GM23338 (cell line): ENCODE data around the gene TNS1. TPM values are rescaled to one million over a fixed set of nuclear protein-coding genes. Genes with fewer than 3 reads are reported as not detected.
A peak's percentile ranks its signal among the peaks of the same experiment; 100 is the strongest.

ENCODE experiments used
- ATAC-seq: fragments of 200-7000 bp; cut with Tn5 transposase; 3 replicates; pipeline ENCODE4 v1.9.1; 2020
- DNase-seq: peaks from one replicate; pipeline ENCODE4 v3.0.0-alpha.2; 2015; ENCODE audit warnings: low spot score
- H2AFZ ChIP-seq: fragments of 200-600 bp; sonication (generic); 2 replicates; pipeline ENCODE4 v1.8.0; 2016; ENCODE audit warnings: antibody characterized with exemption, mild to moderate bottlenecking, moderate library complexity
- H3F3A ChIP-seq: fragments of 200-600 bp; sonication (generic); replicated peaks from 2 replicates; pipeline ENCODE4 v1.8.0; 2017; ENCODE audit warnings: antibody characterized with exemption, mixed run types, low read depth
- H3K27ac ChIP-seq: fragments of 200-600 bp; sonication (generic); 2 replicates; pipeline ENCODE4 v1.6.1; 2016; ENCODE audit warnings: low read depth
- H3K27me3 ChIP-seq: fragments of 200-600 bp; sonication (generic); 2 replicates; pipeline ENCODE4 v1.8.0; 2016; ENCODE audit warnings: mild to moderate bottlenecking, mixed run types, moderate library complexity; ENCODE audit not compliant: insufficient read depth
- H3K36me3 ChIP-seq: fragments of 200-600 bp; sonication (generic); 2 replicates; pipeline ENCODE4 v1.8.0; 2016; ENCODE audit warnings: mild to moderate bottlenecking; ENCODE audit not compliant: insufficient read depth
- H3K4me1 ChIP-seq: fragments of 200-600 bp; sonication (generic); 2 replicates; pipeline ENCODE4 v1.8.0; 2016; ENCODE audit warnings: mild to moderate bottlenecking, moderate library complexity; ENCODE audit not compliant: insufficient read depth
- H3K4me2 ChIP-seq: fragments of 200-600 bp; sonication (generic); 2 replicates; pipeline ENCODE4 v1.7.1; 2017; ENCODE audit warnings: mixed run types
- H3K4me3 ChIP-seq: fragments of 200-600 bp; sonication (generic); 2 replicates; pipeline ENCODE4 v1.6.1; 2016; ENCODE audit warnings: mixed run types
- H3K79me2 ChIP-seq: fragments of 200-600 bp; sonication (generic); replicated peaks from 2 replicates; pipeline ENCODE4 v1.8.0; 2017; ENCODE audit warnings: mild to moderate bottlenecking; ENCODE audit not compliant: insufficient read depth
- H3K9me2 ChIP-seq: fragments of 200-600 bp; sonication (generic); 2 replicates; pipeline ENCODE4 v1.8.0; 2017; ENCODE audit not compliant: insufficient read depth
- H4K20me1 ChIP-seq: fragments of 200-600 bp; sonication (generic); replicated peaks from 2 replicates; pipeline ENCODE4 v1.8.0; 2017; ENCODE audit warnings: mild to moderate bottlenecking; ENCODE audit not compliant: insufficient read depth
- H3K27ac Mint-ChIP-seq: 2 replicates; pipeline ENCODE4 v1.8.0; 2020; ENCODE audit warnings: inconsistent platforms, mild to moderate bottlenecking, moderate library complexity, mixed read lengths
- H3K27me3 Mint-ChIP-seq: 3 replicates; pipeline ENCODE4 v1.8.0; 2022; ENCODE audit warnings: low read depth, mild to moderate bottlenecking, moderate library complexity, mixed read lengths, inconsistent platforms; ENCODE audit not compliant: insufficient read depth, poor library complexity
- H3K36me3 Mint-ChIP-seq: 3 replicates; pipeline ENCODE4 v1.8.0; 2021; ENCODE audit warnings: low read depth, mild to moderate bottlenecking, inconsistent platforms, moderate library complexity, mixed read lengths
- H3K4me1 Mint-ChIP-seq: 3 replicates; pipeline ENCODE4 v1.8.0; 2020; ENCODE audit warnings: mild to moderate bottlenecking, inconsistent platforms, mixed read lengths
- H3K4me3 Mint-ChIP-seq: 3 replicates; pipeline ENCODE4 v1.8.0; 2021; ENCODE audit warnings: moderate library complexity, mild to moderate bottlenecking, inconsistent platforms, mixed read lengths
- H3K9me3 Mint-ChIP-seq: 3 replicates; pipeline ENCODE4 v1.8.0; 2020; ENCODE audit warnings: moderate library complexity, mild to moderate bottlenecking, inconsistent platforms, mixed read lengths
- CREB1 ChIP-seq: fragments of 250-450 bp; sonication (Bioruptor Pico); IDR thresholded peaks from 2 replicates; pipeline ENCODE4 v1.5.0; 2020; ENCODE audit warnings: low read depth, mild to moderate bottlenecking, moderate library complexity
- CTCF ChIP-seq, 2 experiments: fragments of 200-600 bp in 1 of 2; sonication (generic) in 1 of 2; conservative IDR thresholded peaks; 2 replicates each; pipeline versions ENCODE4 v1.5.1 to v1.6.1; 2016 to 2017; ENCODE audit warnings: antibody characterized with exemption in 2 of 2, low read depth in 2 of 2, mild to moderate bottlenecking in 2 of 2, moderate library complexity in 1 of 2
- ETS1 ChIP-seq: IDR thresholded peaks from 2 replicates; pipeline ENCODE4 v1.6.1; 2016; ENCODE audit warnings: antibody characterized with exemption
- EZH2 ChIP-seq: fragments of 200-600 bp; sonication (generic); IDR thresholded peaks from one replicate; pipeline ENCODE4 v1.8.0; 2017; ENCODE audit warnings: antibody characterized with exemption, mild to moderate bottlenecking, low read depth; ENCODE audit not compliant: unreplicated experiment
- EZH2phosphoT487 ChIP-seq: fragments of 200-600 bp; sonication (generic); IDR thresholded peaks from one replicate; pipeline ENCODE4 v1.8.1; 2018; ENCODE audit warnings: antibody characterized with exemption; ENCODE audit not compliant: unreplicated experiment
- JUNB ChIP-seq: IDR thresholded peaks from one replicate; pipeline ENCODE4 v1.6.1; 2016; ENCODE audit warnings: antibody characterized with exemption; ENCODE audit not compliant: unreplicated experiment
- NANOG ChIP-seq: IDR thresholded peaks from 2 replicates; pipeline ENCODE4 v1.6.1; 2016; ENCODE audit warnings: antibody characterized with exemption, borderline replicate concordance
- POLR2AphosphoS5 ChIP-seq: IDR thresholded peaks from 2 replicates; pipeline ENCODE4 v1.6.1; 2016; ENCODE audit warnings: antibody characterized with exemption, low read depth
- REST ChIP-seq: IDR thresholded peaks from one replicate; pipeline ENCODE4 v1.6.1; 2018; ENCODE audit warnings: antibody characterized with exemption; ENCODE audit not compliant: unreplicated experiment
- STAT1 ChIP-seq: IDR thresholded peaks from one replicate; pipeline ENCODE4 v1.6.1; 2016; ENCODE audit warnings: antibody characterized with exemption; ENCODE audit not compliant: unreplicated experiment
- ZNF114 ChIP-seq: fragments of 250-450 bp; sonication (Bioruptor Pico); IDR thresholded peaks from 2 replicates; pipeline ENCODE4 v1.5.0; 2020; ENCODE audit warnings: mild to moderate bottlenecking, moderate library complexity
- ZNF331 ChIP-seq: fragments of 250-450 bp; sonication (Bioruptor Pico); IDR thresholded peaks from 2 replicates; pipeline ENCODE4 v1.5.0; 2020; ENCODE audit warnings: low read depth, mild to moderate bottlenecking, moderate library complexity
- ZNF462 ChIP-seq: fragments of 250-450 bp; sonication (Bioruptor Pico); IDR thresholded peaks from 2 replicates; pipeline ENCODE4 v1.5.0; 2020; ENCODE audit warnings: mild to moderate bottlenecking, moderate library complexity
- polyA plus RNA-seq: library from polyadenylated mRNA; unstranded; fragments of >200 nt; fragmentation: Nextera tagmentation; extraction: Ambion mirVana; gene quantifications from 2 replicates; pipeline ENCODE4 v1.2.1, GENCODE V29; 2016
- total RNA-seq: library from RNA; depleted of rRNA; stranded (reverse); fragments of >200 nt; shearing (Covaris generic); gene quantifications from 2 replicates; pipeline ENCODE4 v1.2.3, GENCODE V29; 2014

Gene TNS1
- total and polyA plus RNA-seq, 2 experiments from 2014 or later: 2.0 to 7.4 TPM

- no peak for DNase-seq
- 0 out of 2 replicates have a peak overlapping the region, but pooled peaks have one; percentile 23 for H3K4me3 ChIP-seq
- H4K20me1 ChIP-seq: no peaks in the 10 kb centered on the region
- H3K4me1 ChIP-seq: peaks cover 14% of the 10 kb centered on the region; the same call in 1 of the 2 replicates
- no peak overlapping the region; the same call in 1 of the 2 replicates for H3K27ac Mint-ChIP-seq
- no peaks in the 10 kb centered on the region for H3F3A ChIP-seq
- no peak for ATAC-seq
- TF ChIP-seq REST (no peak), CTCF (conservative IDR thresholded peaks at IDR 0.05; ENCODE audit: low read depth in 2 of 2) (no peak), NANOG (no peak), STAT1 (no peak), ZNF114 (CRISPR knock-in tag) (no peak), POLR2AphosphoS5 (no peak), EZH2 (no peak), JUNB (no peak), CREB1 (no peak), ZNF462 (no peak), ZNF331 (CRISPR knock-in tag) (no peak), EZH2phosphoT487 (no peak), ETS1 (no peak)
- H3K79me2 ChIP-seq: no peaks in the 10 kb centered on the region
- peaks cover 25% of the 10 kb centered on the region for H3K4me1 Mint-ChIP-seq
- H3K4me3 Mint-ChIP-seq: no peak overlapping the region
- H2AFZ ChIP-seq: no peak overlapping the region
- H3K9me3 Mint-ChIP-seq: no peaks in the 10 kb centered on the region
- no peak overlapping the region for H3K27ac ChIP-seq
- H3K4me2 ChIP-seq: peak overlapping the region; percentile 32; the same call in 1 of the 2 replicates
- H3K27me3 Mint-ChIP-seq: peaks cover 18% of the 10 kb centered on the region
- H3K36me3 ChIP-seq: no peaks in the 10 kb centered on the region
- no peaks in the 10 kb centered on the region for H3K9me2 ChIP-seq
- H3K36me3 Mint-ChIP-seq: no peaks in the 10 kb centered on the region
- H3K27me3 ChIP-seq: no peaks in the 10 kb centered on the region
Observed at GRCh38 chr2:218002143-218002844, 501 bp downstream of the TNS1 start.
